Parathyroid adenoma (tissue), 2 donors: ENCODE results near the gene GSN.

Experiments used
- H2AFZ ChIP-seq: fragments of 300-600 bp; sonication (generic); one replicate; pipeline ENCODE4 v1.7.0; 2017; ENCODE audit warnings: antibody characterized with exemption, mild to moderate bottlenecking
- H3K27ac ChIP-seq: fragments of 300-600 bp; sonication (generic); one replicate; pipeline ENCODE4 v1.7.0; 2017
- H3K27me3 ChIP-seq: fragments of 300-600 bp; sonication (generic); one replicate; pipeline ENCODE4 v1.7.0; 2017; ENCODE audit warnings: low read length; ENCODE audit not compliant: control insufficient read depth, insufficient read depth
- H3K36me3 ChIP-seq: fragments of 300-600 bp; sonication (generic); one replicate; pipeline ENCODE4 v1.7.0; 2017; ENCODE audit warnings: low read length; ENCODE audit not compliant: control insufficient read depth, insufficient read depth
- H3K4me1 ChIP-seq: fragments of 300-600 bp; sonication (generic); one replicate; pipeline ENCODE4 v1.7.0; 2017; ENCODE audit warnings: control low read depth
- H3K4me2 ChIP-seq: fragments of 300-600 bp; sonication (generic); one replicate; pipeline ENCODE4 v1.7.0; 2017; ENCODE audit warnings: low read length
- H3K4me3 ChIP-seq: fragments of 300-600 bp; sonication (generic); one replicate; pipeline ENCODE4 v1.7.0; 2017; ENCODE audit warnings: low read depth, low read length
- H3K79me2 ChIP-seq: fragments of 300-600 bp; sonication (generic); one replicate; pipeline ENCODE4 v1.7.0; 2017; ENCODE audit warnings: control low read depth
- H3K9ac ChIP-seq: fragments of 300-600 bp; sonication (generic); one replicate; pipeline ENCODE4 v1.7.0; 2017; ENCODE audit warnings: mild to moderate bottlenecking
- H3K9me3 ChIP-seq: fragments of 300-600 bp; sonication (generic); one replicate; pipeline ENCODE4 v1.7.0; 2017; ENCODE audit warnings: low read length; ENCODE audit not compliant: control insufficient read depth
- CTCF ChIP-seq: fragments of 300-600 bp; sonication (generic); IDR thresholded peaks from one replicate; pipeline ENCODE4 v1.7.0; 2017; ENCODE audit warnings: antibody characterized with exemption, mild to moderate bottlenecking
- donor health status: primary hyperparathyroidism.

The GSN gene

GRCh38 chr9:121353241-121354061, 85.5 kb downstream of the GSN start:
- Histone ChIP-seq H3K27me3 (no peaks in the 10 kb centered on the region), H3K9ac (no peak overlapping the region), H3K79me2 (no peaks in the 10 kb centered on the region), H3K4me1 (peaks cover 3% of the 10 kb centered on the region), H2AFZ (no peak overlapping the region), H3K27ac (peak overlapping the region; percentile 58), H3K4me2 (no peak overlapping the region), H3K9me3 (no peaks in the 10 kb centered on the region), H3K36me3 (no peaks in the 10 kb centered on the region), H3K4me3 (no peak overlapping the region)
- no peak for TF ChIP-seq CTCF

DNA sequence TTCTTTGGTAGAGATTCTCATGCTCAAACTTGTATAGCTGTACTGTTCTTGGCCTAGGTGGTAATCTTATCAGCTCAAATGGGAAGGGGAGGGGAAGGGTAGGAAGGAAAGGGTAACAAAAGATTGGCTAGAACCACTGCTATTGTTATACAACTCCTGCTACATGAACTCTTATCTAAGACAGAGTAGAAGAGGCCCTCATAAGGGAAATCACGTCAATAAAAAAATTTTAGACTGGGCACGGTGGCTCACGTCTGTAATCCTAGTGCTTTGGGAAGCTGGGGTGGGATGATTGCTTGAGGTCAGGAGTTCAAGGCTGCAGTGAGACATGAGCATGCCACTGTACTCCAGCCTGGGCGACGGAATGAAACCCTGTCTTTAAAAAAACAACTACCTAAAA, 86.2 kb downstream of the GSN start:
- Histone ChIP-seq H3K9me3 (no peaks in the 10 kb centered on the region), H3K27me3 (no peaks in the 10 kb centered on the region), H3K4me2 (no peak overlapping the region), H3K4me1 (peaks cover 3% of the 10 kb centered on the region), H3K36me3 (no peaks in the 10 kb centered on the region), H2AFZ (no peak overlapping the region), H3K9ac (no peak overlapping the region), H3K27ac (peak overlapping the region; percentile 58), H3K79me2 (no peaks in the 10 kb centered on the region), H3K4me3 (no peak overlapping the region)
- no peak for TF ChIP-seq CTCF

- H3K27me3 ChIP-seq: no peaks in the 10 kb centered on the region
- H2AFZ ChIP-seq: no peak overlapping the region
- peak overlapping the region; percentile 61 for H3K27ac ChIP-seq
- no peak overlapping the region for H3K9ac ChIP-seq
- no peaks in the 10 kb centered on the region for H3K79me2 ChIP-seq
- H3K9me3 ChIP-seq: no peaks in the 10 kb centered on the region
- no peak overlapping the region for H3K4me2 ChIP-seq
- no peak overlapping the region for H3K4me3 ChIP-seq
- no peaks in the 10 kb centered on the region for H3K36me3 ChIP-seq
- TF ChIP-seq CTCF: no peak
- H3K4me1 ChIP-seq: peaks cover 3% of the 10 kb centered on the region
Observed at GRCh38 chr9:121354762-121355161, 86.8 kb downstream of the GSN start.

GRCh38 chr9:121357011-121357410, 89.0 kb downstream of the GSN start:
- H3K36me3 ChIP-seq: no peaks in the 10 kb centered on the region
- H3K4me3 ChIP-seq: no peak overlapping the region
- H3K9ac ChIP-seq: no peak overlapping the region
- no peaks in the 10 kb centered on the region for H3K79me2 ChIP-seq
- H3K4me1 ChIP-seq: no peaks in the 10 kb centered on the region
- H3K9me3 ChIP-seq: no peaks in the 10 kb centered on the region
- H2AFZ ChIP-seq: no peak overlapping the region
- no peak overlapping the region for H3K4me2 ChIP-seq
- TF ChIP-seq CTCF: no peak
- no peaks in the 10 kb centered on the region for H3K27me3 ChIP-seq
- H3K27ac ChIP-seq: peak overlapping the region; percentile 19

GRCh38 chr9:121358751-121359150, 90.8 kb downstream of the GSN start:
- no peaks in the 10 kb centered on the region for H3K79me2 ChIP-seq
- no peaks in the 10 kb centered on the region for H3K36me3 ChIP-seq
- H3K9me3 ChIP-seq: no peaks in the 10 kb centered on the region
- H3K4me2 ChIP-seq: no peak overlapping the region
- peak overlapping the region; percentile 30 for H3K27ac ChIP-seq
- no peaks in the 10 kb centered on the region for H3K27me3 ChIP-seq
- no peak for TF ChIP-seq CTCF
- H3K4me1 ChIP-seq: no peaks in the 10 kb centered on the region
- no peak overlapping the region for H2AFZ ChIP-seq
- H3K9ac ChIP-seq: no peak overlapping the region
- no peak overlapping the region for H3K4me3 ChIP-seq
